GM21515 (cell line): ENCODE results near the gene DUSP10.

Experiments
- ATAC-seq: cut with Tn5 transposase; IDR thresholded peaks from one replicate; pipeline ENCODE4 v1.9.1; 2021; ENCODE audit not compliant: unreplicated experiment

Gene DUSP10

DNA sequence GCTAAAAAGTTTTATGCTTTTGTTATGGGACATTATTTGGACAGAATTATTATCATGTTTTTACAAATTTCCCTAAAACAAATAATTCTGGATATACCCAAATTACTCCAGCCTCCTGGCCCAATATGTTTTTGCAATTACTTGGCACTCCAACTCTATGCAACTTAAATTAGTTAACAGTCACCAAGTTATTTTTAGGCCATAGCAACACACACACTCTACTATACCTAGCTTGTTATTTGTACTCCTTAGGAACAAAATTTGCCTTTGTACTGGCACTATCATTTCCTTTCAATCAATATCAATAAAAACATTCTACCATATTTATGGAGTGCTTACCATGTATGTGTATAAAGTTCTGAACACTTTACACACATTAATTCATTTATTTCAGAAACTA, 7.7 kb downstream of the DUSP10 start:
- ATAC-seq = no peak

DNA sequence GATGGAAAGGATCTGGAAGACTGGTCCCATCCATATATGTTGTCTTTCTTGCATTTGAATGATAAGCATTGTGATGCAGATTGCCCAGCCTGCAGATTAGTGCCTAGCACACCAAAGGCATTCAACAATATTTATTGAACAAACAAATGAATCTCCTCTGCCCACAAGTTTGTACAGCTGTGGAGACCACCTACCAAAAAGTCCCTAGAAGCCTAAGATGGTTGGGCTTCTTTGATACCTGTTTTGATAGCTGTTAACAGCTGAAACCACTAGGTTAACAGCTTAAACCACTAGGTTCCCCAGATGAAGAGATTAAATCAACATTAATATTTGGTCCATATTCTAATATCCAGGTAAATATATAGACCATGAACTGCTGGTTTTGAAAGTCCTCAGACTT, 9.8 kb downstream of the DUSP10 start:
- ATAC-seq = no peak

DNA sequence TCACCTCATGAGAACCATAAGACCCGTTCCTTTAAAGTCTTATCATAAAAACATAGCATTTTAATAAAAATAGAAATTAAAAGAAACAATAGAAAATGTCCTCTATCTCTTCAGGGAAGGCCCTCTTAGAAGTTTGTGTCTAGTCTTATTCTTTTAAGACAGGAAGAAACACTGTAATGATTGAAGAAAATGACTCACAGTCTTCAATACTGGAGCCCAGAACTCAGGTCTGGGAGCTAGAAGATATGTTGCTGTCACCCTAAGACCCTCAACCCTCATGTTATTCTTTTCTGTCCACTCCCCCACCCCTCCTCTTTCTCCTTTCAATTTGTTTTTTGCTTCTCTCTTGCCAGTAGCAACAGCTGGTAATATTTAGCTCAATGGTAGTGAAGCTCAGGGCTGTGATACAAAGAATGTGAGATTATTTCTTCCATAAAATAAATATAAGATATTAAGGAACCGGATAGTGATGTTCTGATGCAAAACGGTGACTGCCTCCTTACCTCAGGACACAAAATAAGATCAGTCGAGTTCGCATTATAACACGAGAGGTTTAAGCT, 12.0 kb downstream of the DUSP10 start:
- ATAC-seq = no peak

DNA sequence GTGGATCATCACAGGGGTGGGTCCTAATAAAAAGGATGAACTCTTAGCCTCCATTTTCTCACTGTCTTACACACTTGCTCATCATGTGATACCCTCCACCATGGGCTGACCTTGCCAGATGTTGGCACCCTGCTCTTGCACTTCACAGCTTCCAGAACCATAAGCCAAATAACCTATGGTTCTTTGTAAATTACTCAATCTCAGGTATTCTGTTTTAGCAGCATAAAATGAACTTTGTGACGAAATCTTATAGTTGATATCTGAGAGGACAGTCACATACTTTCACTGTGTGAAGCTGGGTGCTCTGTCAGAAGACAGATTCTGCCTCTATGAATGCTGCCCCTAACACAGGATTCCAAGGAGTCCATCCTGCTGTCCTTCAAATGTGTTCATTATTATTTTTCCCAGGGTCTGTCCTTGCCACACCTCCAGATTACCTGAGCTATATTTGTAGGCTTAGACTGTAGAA, 13.8 kb downstream of the DUSP10 start:
- no peak for ATAC-seq

DNA sequence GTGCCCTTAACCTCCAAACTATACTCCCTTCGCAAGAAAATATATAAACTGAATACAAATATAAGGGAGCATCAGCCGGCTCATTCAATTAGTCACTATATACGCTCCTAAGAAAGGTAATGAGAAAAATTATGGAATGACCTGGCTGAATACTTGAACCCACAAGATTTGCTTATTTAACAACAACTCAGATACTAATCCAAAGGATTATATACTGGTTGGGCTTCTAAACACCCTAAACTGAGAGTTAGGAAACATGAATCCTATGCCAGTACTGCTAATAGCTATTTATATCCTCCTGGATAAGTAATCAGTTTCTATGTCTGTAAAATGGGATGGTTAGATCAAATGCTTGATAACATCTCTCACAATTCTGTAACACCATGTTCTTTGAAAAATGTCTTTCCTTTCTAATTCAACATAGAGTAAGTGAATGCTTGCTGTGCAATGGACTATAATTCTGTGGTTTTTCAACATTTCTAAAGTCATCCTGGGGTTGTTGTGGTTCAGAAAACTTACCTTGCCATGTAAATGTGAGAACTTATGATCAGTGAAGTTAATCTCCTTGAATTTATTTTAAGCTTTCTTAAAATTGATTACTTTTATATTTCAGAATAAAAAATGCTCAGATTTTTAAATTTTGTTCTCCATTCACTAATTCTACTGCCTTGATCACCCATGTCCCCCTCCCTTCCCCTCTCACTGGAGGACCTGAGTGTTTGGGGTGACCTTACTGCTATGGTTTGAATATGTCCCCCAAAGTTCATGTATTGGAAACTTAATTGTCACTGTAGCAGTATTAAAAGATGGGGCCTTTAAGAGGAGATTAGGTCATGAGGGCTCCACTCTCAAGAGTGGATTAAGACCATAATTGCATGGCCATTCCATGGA, 14.5 kb downstream of the DUSP10 start:
- no peak for ATAC-seq

DNA sequence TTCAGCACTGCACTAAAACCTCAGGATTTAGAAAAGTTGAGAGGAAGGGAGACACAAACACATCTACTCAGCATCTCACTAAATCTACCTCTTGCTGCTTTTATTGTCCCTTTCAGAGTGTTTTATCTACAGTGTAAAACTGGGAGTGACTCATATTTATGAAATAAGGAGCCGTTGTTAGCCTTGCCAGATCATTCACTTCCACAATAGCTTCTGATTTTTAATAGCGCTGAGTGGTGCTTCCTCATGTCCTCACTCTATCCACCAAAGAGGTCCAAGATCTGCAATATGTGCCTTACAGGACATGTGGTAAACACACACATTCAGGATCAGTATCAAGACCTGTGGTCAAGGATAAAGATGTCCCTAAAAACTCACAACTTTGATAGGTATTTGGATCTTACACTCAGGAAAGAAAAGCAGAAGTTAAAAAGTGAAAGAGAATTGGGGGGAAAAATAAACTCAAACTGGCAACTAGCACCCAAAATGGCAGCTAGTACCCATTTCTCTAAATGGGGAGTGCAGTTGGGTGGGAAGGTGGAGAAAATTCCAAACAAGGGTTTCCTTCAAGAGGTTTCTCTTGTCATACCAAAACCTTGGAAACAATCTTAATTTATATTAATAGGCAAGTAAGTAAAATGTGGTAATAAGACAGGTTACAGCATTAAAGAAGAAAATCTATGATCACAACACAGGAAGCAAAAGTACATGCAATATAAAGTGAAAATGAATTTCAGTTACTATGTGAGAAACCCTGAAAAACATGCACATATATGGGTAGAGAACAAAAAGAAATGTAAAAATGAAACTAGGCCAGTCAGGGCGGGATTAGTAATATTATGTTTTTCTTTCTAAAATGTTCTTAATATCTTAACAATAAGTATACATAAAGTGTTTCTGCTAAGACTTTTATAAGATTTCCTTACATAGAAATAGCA, 15.9 kb downstream of the DUSP10 start:
- peak; percentile 63 for ATAC-seq

DNA sequence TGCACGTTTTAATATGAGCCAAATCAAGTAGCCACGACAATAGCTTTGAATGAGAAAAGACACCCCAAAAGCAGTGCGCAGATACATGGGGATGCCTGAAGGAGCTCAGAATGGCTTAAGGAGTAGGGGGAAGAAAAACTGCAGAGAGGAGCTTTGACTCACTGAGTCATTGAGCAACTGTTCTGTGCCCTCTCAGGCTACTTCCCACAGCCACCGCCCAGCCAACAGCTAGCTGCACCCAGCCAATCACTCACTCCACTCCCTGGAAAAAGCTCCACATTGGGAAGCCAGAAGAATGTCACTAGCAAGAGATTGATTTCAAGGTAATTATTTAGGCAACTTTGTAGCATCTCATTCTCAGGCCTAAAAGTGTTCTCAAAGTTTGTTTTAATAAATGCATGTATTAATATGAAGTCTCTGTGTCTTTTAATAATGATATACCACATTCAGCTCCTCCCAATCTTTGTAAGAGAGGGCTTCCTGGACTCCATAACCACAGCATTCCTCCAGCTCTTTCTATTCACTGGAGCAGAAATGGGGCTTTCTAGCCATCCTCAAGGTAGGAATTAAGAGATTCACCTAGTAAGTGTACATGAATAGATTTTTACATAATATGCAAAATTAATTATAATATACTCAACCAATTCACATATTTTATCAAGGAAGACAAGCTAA, 16.8 kb downstream of the DUSP10 start:
- ATAC-seq = no peak

DNA sequence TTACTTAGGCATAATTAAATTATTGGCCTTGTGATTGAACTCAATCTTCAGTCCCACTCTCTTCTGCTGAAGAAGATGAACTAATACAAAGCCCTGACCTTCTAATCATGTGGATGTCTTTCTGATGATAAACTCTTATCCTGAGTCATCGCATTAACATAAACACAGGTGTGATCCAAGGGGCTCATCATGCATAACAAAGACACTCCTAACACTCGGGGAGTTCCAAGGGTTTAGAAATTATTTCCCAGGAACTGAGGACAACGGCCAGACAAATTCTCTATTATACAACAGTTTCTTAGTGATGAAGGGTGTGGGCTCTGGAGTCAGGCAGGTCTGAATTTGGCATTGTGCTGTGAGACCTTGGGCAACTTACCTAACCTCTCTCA, 18.0 kb downstream of the DUSP10 start:
- no peak for ATAC-seq

DNA sequence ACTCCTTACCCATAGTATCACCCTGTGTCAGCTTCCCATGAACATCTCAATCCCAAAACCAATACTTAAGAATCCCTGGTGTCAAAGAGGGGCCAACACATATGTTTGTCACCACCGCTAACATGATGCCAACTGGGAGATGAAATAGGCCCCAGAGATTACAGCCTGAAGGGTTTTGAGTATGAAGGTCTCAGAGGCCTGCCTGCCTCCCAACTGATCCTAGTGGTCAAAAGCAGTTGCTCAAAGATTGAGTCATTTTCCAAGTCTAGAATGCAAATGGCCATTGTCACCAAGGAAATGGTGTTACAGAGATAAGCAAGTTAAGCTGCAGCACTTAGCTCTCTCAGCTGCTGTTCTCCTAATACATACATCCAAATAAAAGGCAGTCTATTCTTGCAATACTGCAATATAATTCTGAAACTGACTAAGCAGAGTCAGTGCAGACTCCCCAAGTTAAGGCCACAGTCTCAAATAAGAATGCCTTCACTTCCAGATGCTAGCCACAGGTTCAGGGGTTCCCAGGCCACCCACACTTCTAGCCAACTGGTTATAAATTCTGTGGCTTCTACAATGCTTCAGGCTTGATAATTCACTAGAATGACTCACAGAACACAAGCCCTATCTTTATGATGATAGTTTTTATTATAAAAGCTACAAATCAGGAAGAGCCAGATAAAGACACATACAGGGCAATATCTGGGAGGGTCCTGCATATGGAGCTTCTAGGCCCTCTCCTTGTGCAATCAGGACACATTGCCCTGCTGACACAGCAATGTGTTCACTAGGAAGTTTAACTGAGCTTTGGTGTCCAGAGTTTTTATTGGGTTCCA, 18.7 kb downstream of the DUSP10 start:
- no peak for ATAC-seq

DNA sequence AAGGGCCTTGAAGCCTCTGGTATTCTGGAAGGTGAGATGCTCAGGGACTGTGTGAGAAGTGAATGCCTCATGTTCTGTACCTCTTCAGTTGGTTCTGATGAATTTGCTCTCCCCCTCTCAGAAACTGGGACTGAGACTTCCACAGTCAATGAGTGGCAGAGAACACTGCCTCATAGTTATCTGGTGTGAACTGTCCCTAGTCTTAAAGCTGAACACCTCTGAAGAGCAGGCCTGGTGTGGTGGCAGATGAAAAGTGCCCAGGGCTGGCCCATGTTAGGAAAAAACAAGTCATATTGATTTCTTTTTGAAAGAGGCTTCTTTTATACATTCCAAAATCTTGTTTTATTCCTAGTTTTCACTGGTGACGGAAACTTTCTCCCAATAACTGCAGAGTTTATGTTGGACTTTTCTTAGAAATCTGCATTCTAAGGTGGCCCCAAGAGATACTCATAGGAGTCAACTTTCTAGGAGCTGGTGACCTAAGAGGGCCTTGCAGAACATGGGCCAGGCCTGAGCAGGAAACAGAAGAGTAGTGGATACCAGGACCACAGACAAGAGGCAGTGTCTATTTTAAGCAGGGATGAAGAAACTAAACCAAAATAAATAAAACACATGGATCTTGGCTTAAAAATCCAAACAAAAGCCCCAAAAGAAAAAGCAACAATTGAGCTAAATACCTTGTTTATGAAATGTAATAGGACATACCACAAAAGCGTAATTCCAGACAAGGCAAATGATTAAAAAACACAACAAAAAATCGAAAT, 19.5 kb downstream of the DUSP10 start:
- no peak for ATAC-seq

DNA sequence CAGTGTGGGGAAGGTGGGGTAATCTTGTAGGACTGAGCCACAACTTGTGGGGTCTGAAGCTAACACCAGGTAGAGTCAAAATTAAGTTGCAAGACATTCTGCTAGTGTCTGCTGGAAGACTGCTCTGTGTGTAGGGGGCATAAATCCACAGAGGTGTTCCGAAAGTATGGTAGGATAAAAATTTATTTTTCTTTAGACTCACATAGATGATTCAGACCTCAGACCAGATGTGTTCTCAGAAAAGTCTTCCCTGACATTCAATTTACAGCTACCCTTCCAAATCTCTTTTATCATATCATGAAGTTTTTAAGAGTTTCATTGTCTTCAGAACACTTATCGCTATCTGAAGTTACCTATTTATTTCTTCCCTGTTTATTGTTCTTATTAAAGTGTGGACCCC, 21.3 kb downstream of the DUSP10 start:
- no peak for ATAC-seq

DNA sequence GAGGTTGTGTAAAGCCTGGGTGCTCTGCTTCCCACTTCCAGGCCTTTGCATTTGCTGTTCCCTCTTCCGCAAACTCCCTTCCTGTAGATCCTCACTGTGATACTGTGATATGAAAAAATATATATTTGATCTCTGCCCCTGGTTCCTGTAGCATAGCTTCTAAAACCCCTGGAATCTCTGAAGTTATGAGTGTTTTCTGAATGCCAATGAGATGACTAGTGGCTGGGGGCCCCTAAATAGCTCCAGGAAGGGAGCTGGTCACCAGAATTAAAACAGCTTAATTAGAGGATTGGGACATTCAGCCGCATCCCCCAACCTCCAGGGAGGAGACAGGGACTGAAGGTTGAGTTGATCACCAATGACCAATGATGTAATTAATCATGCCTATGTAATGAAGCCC, 21.9 kb downstream of the DUSP10 start:
- no peak for ATAC-seq

DNA sequence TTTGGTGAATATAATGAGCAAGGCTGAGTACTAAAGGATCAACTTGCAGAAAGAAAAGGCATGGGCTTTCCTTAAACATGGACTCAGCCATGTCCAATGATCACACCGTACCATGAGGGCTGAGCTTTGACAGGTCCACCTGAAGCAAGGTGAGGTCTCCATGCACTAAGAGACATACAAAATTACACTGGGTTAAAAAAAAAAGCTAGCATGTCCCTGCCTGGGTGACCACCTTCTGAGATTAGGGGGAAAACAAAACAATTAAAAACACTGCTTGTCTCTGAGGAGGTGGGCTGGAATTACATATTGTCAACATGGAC, 22.7 kb downstream of the DUSP10 start:
- ATAC-seq = no peak

DNA sequence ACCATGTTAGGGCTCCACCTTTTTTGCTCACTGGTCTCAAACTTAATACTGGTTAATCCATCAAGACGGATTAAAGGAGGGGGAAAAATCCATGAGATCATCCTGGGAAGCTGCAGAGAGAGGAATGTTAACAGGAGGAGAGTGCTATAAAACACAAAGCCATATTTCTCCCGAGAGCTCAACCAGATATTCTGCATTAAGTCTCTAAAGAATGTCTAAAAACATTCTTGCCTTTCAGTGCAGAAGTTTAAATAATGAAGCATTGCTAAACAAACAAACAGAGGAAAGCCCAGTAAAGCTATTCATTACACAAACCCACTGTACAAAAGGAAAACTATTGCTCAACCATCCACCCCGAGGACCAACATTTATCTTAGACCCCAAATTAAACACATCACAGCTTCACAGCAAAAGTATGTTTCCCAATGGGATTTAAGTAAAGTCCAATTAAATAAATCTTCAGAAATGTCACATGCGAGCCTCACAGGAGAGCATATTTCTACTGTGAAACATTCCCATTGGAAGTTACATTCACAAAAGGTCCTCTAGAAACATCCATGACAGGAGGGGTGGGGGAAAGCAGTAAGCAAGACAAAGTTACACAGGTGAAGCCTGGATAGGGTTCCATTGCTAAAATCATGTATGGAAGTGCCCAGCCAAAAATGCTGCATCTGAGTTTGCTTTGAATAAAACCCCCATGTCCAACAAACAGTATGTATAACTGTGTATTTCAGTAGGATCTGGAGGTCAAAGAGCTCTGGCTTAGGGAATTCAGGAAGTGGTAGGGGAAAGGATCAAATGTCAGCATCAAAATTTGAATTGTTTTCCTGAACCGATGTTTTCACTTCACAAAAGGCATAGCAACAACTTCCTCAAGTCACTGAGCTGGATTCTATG, 23.3 kb downstream of the DUSP10 start:
- ATAC-seq = no peak

DNA sequence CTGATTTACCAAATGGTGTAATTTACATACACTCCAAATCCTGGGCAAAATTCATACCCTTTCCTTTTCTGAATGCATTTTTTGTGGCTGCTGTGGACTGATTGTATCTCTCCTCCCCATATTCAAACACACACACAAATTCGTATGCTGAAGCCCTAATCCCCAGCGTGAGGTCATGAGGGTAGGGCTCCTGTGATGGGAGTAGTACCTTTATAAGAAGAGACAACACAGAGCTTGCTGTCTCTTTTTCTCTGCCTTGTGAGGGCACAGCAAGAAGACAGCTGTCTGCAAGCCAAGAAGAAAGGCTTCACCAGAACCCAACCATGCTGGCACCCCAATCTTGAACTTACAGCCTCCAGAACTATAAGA, 24.4 kb downstream of the DUSP10 start:
- ATAC-seq = no peak

DNA sequence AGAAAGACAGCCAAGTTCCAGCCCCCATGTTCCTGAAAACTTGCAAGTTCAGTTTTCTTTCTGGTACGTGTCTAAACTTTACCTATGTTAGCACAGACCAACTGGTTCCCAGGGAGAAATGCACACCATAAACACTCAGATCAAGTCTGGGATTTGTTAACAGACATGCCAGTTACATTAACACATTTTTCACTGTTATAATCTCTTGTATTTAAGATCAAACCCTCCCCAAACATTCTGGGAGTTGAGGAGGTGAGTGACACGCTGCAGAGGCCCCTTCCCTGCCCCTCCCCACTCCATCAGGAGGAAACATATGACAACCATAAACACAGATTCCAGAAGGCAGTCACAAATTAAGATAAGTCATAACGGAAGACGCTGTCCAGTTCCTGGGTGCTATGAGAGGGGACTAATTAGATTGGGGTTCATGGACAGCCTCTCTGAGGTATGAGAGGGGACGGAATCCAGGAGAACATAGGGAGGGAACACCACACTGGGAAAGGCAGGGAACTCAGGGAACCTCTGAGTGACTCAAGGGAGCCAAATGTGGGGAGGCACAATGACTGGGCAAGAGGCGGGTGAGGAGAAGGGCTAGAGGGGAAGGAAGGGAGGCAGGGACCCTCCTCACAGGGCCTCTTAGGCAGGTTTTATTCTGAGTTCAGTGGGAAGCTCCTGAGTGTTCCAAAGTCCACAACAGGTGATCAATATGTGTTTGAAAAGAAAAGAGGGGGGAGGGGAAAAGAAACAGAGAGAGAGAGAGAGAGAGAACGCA, 25.0 kb downstream of the DUSP10 start:
- no peak for ATAC-seq

DNA sequence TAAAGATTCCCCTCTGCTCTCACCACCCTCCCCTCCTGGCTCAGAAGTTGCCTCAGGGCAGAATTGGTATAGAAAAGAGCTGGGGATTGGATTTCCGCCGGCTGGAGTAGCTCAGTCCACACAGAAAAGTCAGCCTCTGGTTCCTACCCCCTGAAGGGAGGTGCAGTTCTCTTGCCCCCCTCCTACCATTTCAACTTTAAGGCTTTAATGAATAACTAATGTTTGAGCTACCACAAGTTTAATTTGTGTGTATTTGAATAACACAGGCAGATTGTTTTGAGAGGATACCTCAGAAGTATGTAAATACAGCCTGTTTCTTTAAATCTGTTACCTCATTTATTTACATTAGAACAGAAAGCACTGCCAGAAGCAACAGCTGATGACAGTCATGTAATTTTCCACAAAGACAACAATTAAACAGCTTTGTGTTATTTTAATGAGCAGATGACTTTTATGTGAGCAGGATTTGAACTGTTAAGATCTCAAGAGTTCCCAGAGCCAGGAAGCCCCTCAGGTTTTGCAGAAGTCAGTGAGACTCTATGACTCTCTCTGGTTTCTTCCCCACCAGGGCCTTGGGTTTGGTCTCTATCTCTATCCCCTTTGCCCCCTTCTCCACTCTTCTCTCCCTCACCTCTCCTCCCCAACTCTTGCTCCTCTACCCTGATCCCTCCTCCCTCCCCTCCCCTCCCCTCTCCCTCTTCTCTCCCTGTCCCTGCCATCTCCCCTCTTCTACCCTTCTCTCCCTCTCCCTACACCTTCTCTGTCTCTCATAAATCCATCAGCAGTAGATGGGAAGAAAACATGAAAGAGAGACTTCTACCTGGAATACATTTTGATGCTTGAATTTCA, 26.3 kb downstream of the DUSP10 start:
- no peak for ATAC-seq
